Glutamatergic neuron (in vitro differentiated cells): Measurements from ENCODE around the gene CHKA. TPM values are rescaled to one million over a fixed set of nuclear protein-coding genes. Genes with fewer than 3 reads are reported as not detected.

ENCODE experiments used
- DNase-seq: peaks from one replicate; pipeline ENCODE4 v3.0.0; 2022
- H3K27ac Mint-ChIP-seq: one replicate; pipeline ENCODE4 v1.8.0; 2020; ENCODE audit warnings: mild to moderate bottlenecking, mixed read lengths, inconsistent platforms; ENCODE audit not compliant: unreplicated experiment
- H3K27me3 Mint-ChIP-seq: one replicate; pipeline ENCODE4 v1.8.0; 2020; ENCODE audit warnings: mild to moderate bottlenecking, moderate library complexity, mixed read lengths, inconsistent platforms; ENCODE audit not compliant: unreplicated experiment
- H3K36me3 Mint-ChIP-seq: one replicate; pipeline ENCODE4 v1.8.0; 2020; ENCODE audit warnings: mild to moderate bottlenecking, mixed read lengths, inconsistent platforms; ENCODE audit not compliant: unreplicated experiment
- H3K4me1 Mint-ChIP-seq: one replicate; pipeline ENCODE4 v1.8.0; 2020; ENCODE audit warnings: mild to moderate bottlenecking, low read depth, mixed read lengths, inconsistent platforms; ENCODE audit not compliant: unreplicated experiment
- H3K4me3 Mint-ChIP-seq: one replicate; pipeline ENCODE4 v1.8.0; 2020; ENCODE audit warnings: mild to moderate bottlenecking, mixed read lengths, inconsistent platforms; ENCODE audit not compliant: unreplicated experiment
- H3K9me3 Mint-ChIP-seq: one replicate; pipeline ENCODE4 v1.8.0; 2020; ENCODE audit warnings: mild to moderate bottlenecking, moderate library complexity, mixed read lengths, inconsistent platforms; ENCODE audit not compliant: unreplicated experiment
- total RNA-seq: library from RNA; stranded (reverse); fragmentation: NEBNext Ultra II Directional; extraction: Animal tissue kit (Norgen Biotek cat#: 25700); gene quantifications from one replicate; pipeline ENCODE4 v1.2.1, GENCODE V29; 2021; ENCODE audit not compliant: unreplicated experiment
- TF ChIP-seq, protein P1 (sequence below): fragments of 200-600 bp; sonication (generic); IDR thresholded peaks from one replicate; pipeline ENCODE4 v1.5.0; 2021; ENCODE audit not compliant: partially characterized antibody, unreplicated experiment

The CHKA gene
- total RNA-seq, 1 donor from 2014 or later, result 74.1 TPM

DNA sequence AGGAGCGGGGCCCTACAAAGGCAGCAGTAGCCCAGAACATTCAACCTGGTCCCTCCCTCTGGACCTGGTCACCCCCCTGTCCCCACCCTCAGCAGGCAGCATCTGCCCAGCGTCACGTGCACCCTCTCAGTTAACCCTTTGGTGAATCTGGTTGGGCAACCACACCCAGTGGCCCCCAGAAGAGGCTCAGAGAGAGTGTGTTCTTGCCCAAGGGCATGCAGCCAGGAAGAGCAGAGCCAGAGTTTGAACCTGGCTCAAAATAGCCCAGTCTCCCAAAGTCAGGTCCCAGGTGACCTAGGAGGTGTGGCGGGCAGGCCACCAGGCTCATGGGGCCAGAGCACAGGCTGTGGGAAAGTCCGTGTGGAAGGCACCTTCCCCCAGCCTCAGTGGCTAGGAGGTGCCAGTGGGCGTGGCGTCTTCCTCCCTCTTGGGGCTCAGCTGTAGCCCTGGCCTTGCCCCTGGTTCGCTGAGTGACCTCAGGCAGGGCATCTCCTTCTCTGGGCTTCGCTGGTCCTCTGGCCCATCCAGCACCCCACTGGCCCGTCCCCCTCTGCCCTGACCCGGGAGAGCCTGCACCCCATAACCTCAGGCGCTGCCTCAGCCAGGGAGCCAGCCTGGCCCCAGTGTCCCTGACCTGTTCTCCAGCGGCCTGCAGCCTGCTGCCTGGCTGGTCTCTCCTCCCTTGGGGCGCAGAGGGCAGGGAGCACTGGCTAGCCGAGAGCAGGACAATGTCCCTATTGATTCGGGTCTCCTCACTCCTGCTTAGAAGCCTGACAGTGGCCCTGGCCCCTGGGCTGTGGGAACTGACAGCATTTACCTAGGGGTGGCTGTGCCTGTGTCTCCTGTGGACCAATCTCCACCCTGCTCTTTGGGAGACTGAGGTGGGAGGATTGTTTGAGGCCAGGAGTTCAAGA, 104.0 kb downstream of the CHKA start:
- Mint-ChIP-seq H3K27me3 (peaks cover 6% of the 10 kb centered on the region), H3K4me1 (peaks cover 5% of the 10 kb centered on the region), H3K9me3 (peaks cover 8% of the 10 kb centered on the region), H3K4me3 (peak overlapping the region; percentile 63), H3K36me3 (no peaks in the 10 kb centered on the region), H3K27ac (peak overlapping the region; percentile 52)
- DNase-seq, result peak; percentile 60
- TF ChIP-seq, protein P1, sequence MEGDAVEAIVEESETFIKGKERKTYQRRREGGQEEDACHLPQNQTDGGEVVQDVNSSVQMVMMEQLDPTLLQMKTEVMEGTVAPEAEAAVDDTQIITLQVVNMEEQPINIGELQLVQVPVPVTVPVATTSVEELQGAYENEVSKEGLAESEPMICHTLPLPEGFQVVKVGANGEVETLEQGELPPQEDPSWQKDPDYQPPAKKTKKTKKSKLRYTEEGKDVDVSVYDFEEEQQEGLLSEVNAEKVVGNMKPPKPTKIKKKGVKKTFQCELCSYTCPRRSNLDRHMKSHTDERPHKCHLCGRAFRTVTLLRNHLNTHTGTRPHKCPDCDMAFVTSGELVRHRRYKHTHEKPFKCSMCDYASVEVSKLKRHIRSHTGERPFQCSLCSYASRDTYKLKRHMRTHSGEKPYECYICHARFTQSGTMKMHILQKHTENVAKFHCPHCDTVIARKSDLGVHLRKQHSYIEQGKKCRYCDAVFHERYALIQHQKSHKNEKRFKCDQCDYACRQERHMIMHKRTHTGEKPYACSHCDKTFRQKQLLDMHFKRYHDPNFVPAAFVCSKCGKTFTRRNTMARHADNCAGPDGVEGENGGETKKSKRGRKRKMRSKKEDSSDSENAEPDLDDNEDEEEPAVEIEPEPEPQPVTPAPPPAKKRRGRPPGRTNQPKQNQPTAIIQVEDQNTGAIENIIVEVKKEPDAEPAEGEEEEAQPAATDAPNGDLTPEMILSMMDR, result no peak

DNA sequence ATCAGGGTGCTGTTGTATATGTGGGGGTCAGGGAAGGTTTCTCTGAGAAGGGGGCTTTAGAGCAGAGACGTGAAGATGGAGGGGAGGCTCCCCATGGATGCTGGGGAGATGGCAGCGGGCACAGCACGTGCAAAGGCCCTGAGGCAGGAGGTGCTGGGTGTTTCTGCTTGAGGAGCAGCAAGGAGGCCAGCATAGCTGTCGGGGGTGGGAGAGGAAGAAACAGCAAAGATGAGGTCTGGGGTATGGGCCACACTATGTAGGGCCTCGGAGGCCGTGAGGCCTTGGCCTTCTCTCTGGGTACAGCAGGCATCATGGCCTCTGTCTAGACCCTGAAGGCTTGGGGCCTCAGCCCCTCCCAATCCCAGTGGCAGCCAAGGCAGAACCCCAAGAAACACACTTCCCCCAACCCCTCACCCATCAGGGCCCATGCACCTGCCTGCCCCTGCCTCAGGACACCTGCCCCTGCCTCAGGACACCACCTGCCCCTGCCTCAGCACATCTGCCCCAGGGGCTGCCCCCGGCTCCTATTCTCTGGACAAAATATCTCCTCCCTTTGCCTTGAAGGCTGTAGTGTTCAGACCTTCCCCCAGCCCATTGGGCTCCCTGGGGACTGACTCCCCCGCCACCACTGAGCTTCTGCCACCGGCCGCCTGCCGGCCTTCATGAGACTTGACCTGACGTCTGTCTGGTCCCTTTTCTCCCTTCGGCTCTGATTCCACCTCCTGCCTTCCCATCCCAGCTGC, 104.9 kb downstream of the CHKA start:
- H3K36me3 Mint-ChIP-seq, result no peaks in the 10 kb centered on the region

DNA sequence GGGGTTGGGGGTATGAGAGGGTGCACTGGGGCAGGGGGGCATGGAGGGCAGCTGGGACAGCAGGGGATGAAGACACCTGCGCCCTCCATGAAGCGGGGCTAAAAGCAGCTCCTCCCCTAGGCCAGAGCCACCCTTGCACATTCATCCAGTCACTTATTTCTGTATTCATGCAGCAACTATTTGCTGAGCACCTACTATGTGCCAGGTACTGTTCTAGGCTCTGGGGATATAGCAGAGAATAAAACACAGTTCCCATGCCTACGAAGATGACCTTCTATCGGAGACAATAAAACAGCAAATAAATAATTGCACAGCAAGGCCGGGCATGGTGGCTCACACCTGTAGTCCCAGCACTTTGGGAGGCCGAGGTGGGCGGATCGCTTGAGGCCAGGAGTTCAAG, 105.7 kb downstream of the CHKA start:
- Mint-ChIP-seq H3K4me3 (no peak overlapping the region), H3K27me3 (peaks cover 6% of the 10 kb centered on the region), H3K9me3 (peaks cover 9% of the 10 kb centered on the region), H3K4me1 (peaks cover 4% of the 10 kb centered on the region), H3K27ac (no peak overlapping the region), H3K36me3 (no peaks in the 10 kb centered on the region)
- TF ChIP-seq, protein P1, result no peak
- DNase-seq, result no peak

More for the DNA sequence above, 104.9 kb downstream of the CHKA start:
- Mint-ChIP-seq H3K9me3 (peaks cover 9% of the 10 kb centered on the region), H3K4me1 (peaks cover 5% of the 10 kb centered on the region), H3K27ac (peak overlapping the region; percentile 52), H3K4me3 (peak overlapping the region; percentile 63), H3K27me3 (peaks cover 6% of the 10 kb centered on the region)
- DNase-seq, result peak; percentile 75
- TF ChIP-seq, protein P1, result peak; percentile 30

DNA sequence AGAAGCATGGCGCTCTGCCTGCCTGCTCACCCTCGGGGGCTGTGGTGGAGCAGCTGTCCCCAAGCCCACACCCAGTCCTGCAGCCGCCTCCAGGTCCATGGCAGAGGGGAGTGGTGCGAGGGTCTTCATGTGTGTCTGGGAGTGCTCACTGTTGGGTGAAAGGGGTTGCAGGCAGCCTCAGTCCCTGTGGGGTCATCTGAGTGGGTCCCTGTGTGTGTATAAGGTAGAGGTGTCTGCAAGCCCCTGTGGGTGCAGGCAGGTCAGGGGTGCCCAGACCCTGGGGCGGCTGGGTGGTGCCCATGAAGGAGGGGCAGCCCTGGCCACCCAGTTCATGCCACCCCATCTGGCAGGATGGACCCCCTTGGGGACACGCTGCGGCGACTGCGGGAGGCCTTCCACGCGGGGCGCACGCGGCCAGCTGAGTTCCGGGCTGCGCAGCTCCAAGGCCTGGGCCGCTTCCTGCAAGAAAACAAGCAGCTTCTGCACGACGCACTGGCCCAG, 106.2 kb downstream of the CHKA start:
- Mint-ChIP-seq H3K27me3 (peaks cover 6% of the 10 kb centered on the region), H3K36me3 (no peaks in the 10 kb centered on the region), H3K9me3 (peaks cover 9% of the 10 kb centered on the region), H3K4me3 (no peak overlapping the region), H3K4me1 (peaks cover 5% of the 10 kb centered on the region), H3K27ac (no peak overlapping the region)
- no peak for DNase-seq
- TF ChIP-seq, protein P1, result no peak
